GM23338 (cell line): ENCODE data around the gene OR52E2. TPM values are rescaled to one million over a fixed set of nuclear protein-coding genes. Genes with fewer than 3 reads are reported as not detected.

Experiments used
- ATAC-seq: fragments of 200-7000 bp; cut with Tn5 transposase; 3 replicates; pipeline ENCODE4 v1.9.1; 2020
- DNase-seq: peaks from one replicate; pipeline ENCODE4 v3.0.0-alpha.2; 2015; ENCODE audit warnings: low spot score
- H2AFZ ChIP-seq: fragments of 200-600 bp; sonication (generic); 2 replicates; pipeline ENCODE4 v1.8.0; 2016; ENCODE audit warnings: antibody characterized with exemption, mild to moderate bottlenecking, moderate library complexity
- H3F3A ChIP-seq: fragments of 200-600 bp; sonication (generic); replicated peaks from 2 replicates; pipeline ENCODE4 v1.8.0; 2017; ENCODE audit warnings: antibody characterized with exemption, mixed run types, low read depth
- H3K27ac ChIP-seq: fragments of 200-600 bp; sonication (generic); 2 replicates; pipeline ENCODE4 v1.6.1; 2016; ENCODE audit warnings: low read depth
- H3K27me3 ChIP-seq: fragments of 200-600 bp; sonication (generic); 2 replicates; pipeline ENCODE4 v1.8.0; 2016; ENCODE audit warnings: mild to moderate bottlenecking, mixed run types, moderate library complexity; ENCODE audit not compliant: insufficient read depth
- H3K36me3 ChIP-seq: fragments of 200-600 bp; sonication (generic); 2 replicates; pipeline ENCODE4 v1.8.0; 2016; ENCODE audit warnings: mild to moderate bottlenecking; ENCODE audit not compliant: insufficient read depth
- H3K4me1 ChIP-seq: fragments of 200-600 bp; sonication (generic); 2 replicates; pipeline ENCODE4 v1.8.0; 2016; ENCODE audit warnings: mild to moderate bottlenecking, moderate library complexity; ENCODE audit not compliant: insufficient read depth
- H3K4me2 ChIP-seq: fragments of 200-600 bp; sonication (generic); 2 replicates; pipeline ENCODE4 v1.7.1; 2017; ENCODE audit warnings: mixed run types
- H3K4me3 ChIP-seq: fragments of 200-600 bp; sonication (generic); 2 replicates; pipeline ENCODE4 v1.6.1; 2016; ENCODE audit warnings: mixed run types
- H3K79me2 ChIP-seq: fragments of 200-600 bp; sonication (generic); replicated peaks from 2 replicates; pipeline ENCODE4 v1.8.0; 2017; ENCODE audit warnings: mild to moderate bottlenecking; ENCODE audit not compliant: insufficient read depth
- H3K9me2 ChIP-seq: fragments of 200-600 bp; sonication (generic); 2 replicates; pipeline ENCODE4 v1.8.0; 2017; ENCODE audit not compliant: insufficient read depth
- H4K20me1 ChIP-seq: fragments of 200-600 bp; sonication (generic); replicated peaks from 2 replicates; pipeline ENCODE4 v1.8.0; 2017; ENCODE audit warnings: mild to moderate bottlenecking; ENCODE audit not compliant: insufficient read depth
- H3K27ac Mint-ChIP-seq: 2 replicates; pipeline ENCODE4 v1.8.0; 2020; ENCODE audit warnings: inconsistent platforms, mild to moderate bottlenecking, moderate library complexity, mixed read lengths
- H3K27me3 Mint-ChIP-seq: 3 replicates; pipeline ENCODE4 v1.8.0; 2022; ENCODE audit warnings: low read depth, mild to moderate bottlenecking, moderate library complexity, mixed read lengths, inconsistent platforms; ENCODE audit not compliant: insufficient read depth, poor library complexity
- H3K36me3 Mint-ChIP-seq: 3 replicates; pipeline ENCODE4 v1.8.0; 2021; ENCODE audit warnings: low read depth, mild to moderate bottlenecking, inconsistent platforms, moderate library complexity, mixed read lengths
- H3K4me1 Mint-ChIP-seq: 3 replicates; pipeline ENCODE4 v1.8.0; 2020; ENCODE audit warnings: mild to moderate bottlenecking, inconsistent platforms, mixed read lengths
- H3K4me3 Mint-ChIP-seq: 3 replicates; pipeline ENCODE4 v1.8.0; 2021; ENCODE audit warnings: moderate library complexity, mild to moderate bottlenecking, inconsistent platforms, mixed read lengths
- H3K9me3 Mint-ChIP-seq: 3 replicates; pipeline ENCODE4 v1.8.0; 2020; ENCODE audit warnings: moderate library complexity, mild to moderate bottlenecking, inconsistent platforms, mixed read lengths
- EZH2 ChIP-seq: fragments of 200-600 bp; sonication (generic); IDR thresholded peaks from one replicate; pipeline ENCODE4 v1.8.0; 2017; ENCODE audit warnings: antibody characterized with exemption, mild to moderate bottlenecking, low read depth; ENCODE audit not compliant: unreplicated experiment
- EZH2phosphoT487 ChIP-seq: fragments of 200-600 bp; sonication (generic); IDR thresholded peaks from one replicate; pipeline ENCODE4 v1.8.1; 2018; ENCODE audit warnings: antibody characterized with exemption; ENCODE audit not compliant: unreplicated experiment
- JUNB ChIP-seq: IDR thresholded peaks from one replicate; pipeline ENCODE4 v1.6.1; 2016; ENCODE audit warnings: antibody characterized with exemption; ENCODE audit not compliant: unreplicated experiment
- NANOG ChIP-seq: IDR thresholded peaks from 2 replicates; pipeline ENCODE4 v1.6.1; 2016; ENCODE audit warnings: antibody characterized with exemption, borderline replicate concordance
- POLR2AphosphoS5 ChIP-seq: IDR thresholded peaks from 2 replicates; pipeline ENCODE4 v1.6.1; 2016; ENCODE audit warnings: antibody characterized with exemption, low read depth
- STAT1 ChIP-seq: IDR thresholded peaks from one replicate; pipeline ENCODE4 v1.6.1; 2016; ENCODE audit warnings: antibody characterized with exemption; ENCODE audit not compliant: unreplicated experiment
- ZNF114 ChIP-seq: fragments of 250-450 bp; sonication (Bioruptor Pico); IDR thresholded peaks from 2 replicates; pipeline ENCODE4 v1.5.0; 2020; ENCODE audit warnings: mild to moderate bottlenecking, moderate library complexity
- ZNF331 ChIP-seq: fragments of 250-450 bp; sonication (Bioruptor Pico); IDR thresholded peaks from 2 replicates; pipeline ENCODE4 v1.5.0; 2020; ENCODE audit warnings: low read depth, mild to moderate bottlenecking, moderate library complexity
- polyA plus RNA-seq: library from polyadenylated mRNA; unstranded; fragments of >200 nt; fragmentation: Nextera tagmentation; extraction: Ambion mirVana; gene quantifications from 2 replicates; pipeline ENCODE4 v1.2.1, GENCODE V29; 2016
- total RNA-seq: library from RNA; depleted of rRNA; stranded (reverse); fragments of >200 nt; shearing (Covaris generic); gene quantifications from 2 replicates; pipeline ENCODE4 v1.2.3, GENCODE V29; 2014
- TF ChIP-seq, protein P1 (sequence below): IDR thresholded peaks from one replicate; pipeline ENCODE4 v1.6.1; 2018; ENCODE audit warnings: antibody characterized with exemption; ENCODE audit not compliant: unreplicated experiment
- TF ChIP-seq, protein P2 (sequence below): IDR thresholded peaks from 2 replicates; pipeline ENCODE4 v1.6.1; 2016; ENCODE audit warnings: antibody characterized with exemption
- TF ChIP-seq, protein P3 (sequence below): fragments of 250-450 bp; sonication (Bioruptor Pico); IDR thresholded peaks from 2 replicates; pipeline ENCODE4 v1.5.0; 2020; ENCODE audit warnings: mild to moderate bottlenecking, moderate library complexity

The OR52E2 gene
- total and polyA plus RNA-seq, 2 experiments from 2014 or later, result not detected

DNA sequence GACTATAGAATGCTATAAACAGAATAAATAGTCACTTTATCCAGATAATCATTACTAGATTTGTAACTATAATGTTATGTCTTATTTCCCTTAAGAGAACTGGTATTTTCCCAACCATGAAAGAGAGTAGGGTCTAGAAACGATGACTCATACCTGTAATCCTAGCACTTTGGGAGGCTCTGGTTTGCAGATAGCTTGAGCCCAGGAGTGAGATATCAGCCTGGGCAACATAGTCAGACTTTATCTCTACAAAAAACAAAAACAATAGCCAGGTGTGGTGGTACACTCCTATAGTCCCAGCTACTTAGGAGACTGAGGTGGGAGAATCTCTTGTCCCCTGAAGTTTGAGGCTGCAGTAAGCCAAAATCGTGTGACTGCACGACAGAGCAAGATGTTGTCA, 47.9 kb upstream of the OR52E2 start:
- DNase-seq (peak; percentile 3), ATAC-seq (no peak; the same call in 2 of the 3 replicates)
- H3K36me3 Mint-ChIP-seq, result no peaks in the 10 kb centered on the region
- no peaks in the 10 kb centered on the region for H3K9me3 Mint-ChIP-seq
- Histone ChIP-seq H3K4me1 (no peaks in the 10 kb centered on the region; the same call in 1 of the 2 replicates), H2AFZ (peak overlapping the region; percentile 25; the same call in 1 of the 2 replicates), H3F3A (no peaks in the 10 kb centered on the region), H3K36me3 (no peaks in the 10 kb centered on the region), H3K4me3 (no peak overlapping the region), H3K27me3 (no peaks in the 10 kb centered on the region), H3K79me2 (no peaks in the 10 kb centered on the region), H3K9me2 (peaks cover 3% of the 10 kb centered on the region; the same call in 1 of the 2 replicates), H4K20me1 (no peaks in the 10 kb centered on the region), H3K4me2 (no peak overlapping the region), H3K27ac (no peak overlapping the region)
- no peak overlapping the region for H3K4me3 Mint-ChIP-seq
- peak overlapping the region; percentile 22; the same call in 1 of the 2 replicates for H3K27ac Mint-ChIP-seq
- TF ChIP-seq, protein P1, sequence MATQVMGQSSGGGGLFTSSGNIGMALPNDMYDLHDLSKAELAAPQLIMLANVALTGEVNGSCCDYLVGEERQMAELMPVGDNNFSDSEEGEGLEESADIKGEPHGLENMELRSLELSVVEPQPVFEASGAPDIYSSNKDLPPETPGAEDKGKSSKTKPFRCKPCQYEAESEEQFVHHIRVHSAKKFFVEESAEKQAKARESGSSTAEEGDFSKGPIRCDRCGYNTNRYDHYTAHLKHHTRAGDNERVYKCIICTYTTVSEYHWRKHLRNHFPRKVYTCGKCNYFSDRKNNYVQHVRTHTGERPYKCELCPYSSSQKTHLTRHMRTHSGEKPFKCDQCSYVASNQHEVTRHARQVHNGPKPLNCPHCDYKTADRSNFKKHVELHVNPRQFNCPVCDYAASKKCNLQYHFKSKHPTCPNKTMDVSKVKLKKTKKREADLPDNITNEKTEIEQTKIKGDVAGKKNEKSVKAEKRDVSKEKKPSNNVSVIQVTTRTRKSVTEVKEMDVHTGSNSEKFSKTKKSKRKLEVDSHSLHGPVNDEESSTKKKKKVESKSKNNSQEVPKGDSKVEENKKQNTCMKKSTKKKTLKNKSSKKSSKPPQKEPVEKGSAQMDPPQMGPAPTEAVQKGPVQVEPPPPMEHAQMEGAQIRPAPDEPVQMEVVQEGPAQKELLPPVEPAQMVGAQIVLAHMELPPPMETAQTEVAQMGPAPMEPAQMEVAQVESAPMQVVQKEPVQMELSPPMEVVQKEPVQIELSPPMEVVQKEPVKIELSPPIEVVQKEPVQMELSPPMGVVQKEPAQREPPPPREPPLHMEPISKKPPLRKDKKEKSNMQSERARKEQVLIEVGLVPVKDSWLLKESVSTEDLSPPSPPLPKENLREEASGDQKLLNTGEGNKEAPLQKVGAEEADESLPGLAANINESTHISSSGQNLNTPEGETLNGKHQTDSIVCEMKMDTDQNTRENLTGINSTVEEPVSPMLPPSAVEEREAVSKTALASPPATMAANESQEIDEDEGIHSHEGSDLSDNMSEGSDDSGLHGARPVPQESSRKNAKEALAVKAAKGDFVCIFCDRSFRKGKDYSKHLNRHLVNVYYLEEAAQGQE, result no peak
- TF ChIP-seq ZNF114, result no peak
- no peak for TF ChIP-seq JUNB
- no peaks in the 10 kb centered on the region for H3K27me3 Mint-ChIP-seq
- peaks cover 1% of the 10 kb centered on the region; the same call in 2 of the 3 replicates for H3K4me1 Mint-ChIP-seq

DNA sequence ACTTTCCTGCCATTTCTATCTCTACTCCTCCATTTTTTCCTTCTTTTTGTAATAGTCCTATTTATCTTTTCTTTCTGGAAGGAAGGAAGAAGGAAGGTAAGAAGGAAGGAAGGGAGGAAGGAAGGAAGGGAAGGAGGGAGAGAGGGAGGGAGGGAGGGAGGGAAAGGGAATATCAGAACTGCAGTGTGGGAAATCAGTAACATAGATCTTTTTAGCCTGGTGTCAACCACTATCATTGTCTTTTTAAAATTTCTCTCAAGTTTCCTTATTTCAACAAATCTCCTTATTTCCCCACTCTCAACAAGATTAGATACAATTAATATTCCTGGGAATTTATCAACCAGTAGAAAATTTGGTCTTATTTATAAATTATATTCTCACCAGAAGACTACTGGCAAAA, 43.6 kb upstream of the OR52E2 start:
- Histone ChIP-seq H3K9me2 (peaks cover 3% of the 10 kb centered on the region; the same call in 1 of the 2 replicates), H2AFZ (no peak overlapping the region), H3K4me3 (no peak overlapping the region), H3K4me1 (no peaks in the 10 kb centered on the region; the same call in 1 of the 2 replicates), H3F3A (no peaks in the 10 kb centered on the region), H4K20me1 (no peaks in the 10 kb centered on the region), H3K79me2 (no peaks in the 10 kb centered on the region), H3K36me3 (no peaks in the 10 kb centered on the region), H3K27me3 (no peaks in the 10 kb centered on the region), H3K27ac (no peak overlapping the region), H3K4me2 (no peak overlapping the region)
- DNase-seq (no peak), ATAC-seq (no peak)
- H3K27ac Mint-ChIP-seq, result no peak overlapping the region
- H3K9me3 Mint-ChIP-seq, result no peaks in the 10 kb centered on the region
- H3K27me3 Mint-ChIP-seq, result no peaks in the 10 kb centered on the region
- no peaks in the 10 kb centered on the region for H3K36me3 Mint-ChIP-seq
- H3K4me1 Mint-ChIP-seq, result peaks cover 4% of the 10 kb centered on the region; the same call in 2 of the 3 replicates
- no peak overlapping the region for H3K4me3 Mint-ChIP-seq
- TF ChIP-seq POLR2AphosphoS5 (no peak), ZNF114 (no peak), ZNF331 (no peak), EZH2 (no peak), NANOG (no peak), STAT1 (no peak), EZH2phosphoT487 (no peak)
- TF ChIP-seq, protein P2, sequence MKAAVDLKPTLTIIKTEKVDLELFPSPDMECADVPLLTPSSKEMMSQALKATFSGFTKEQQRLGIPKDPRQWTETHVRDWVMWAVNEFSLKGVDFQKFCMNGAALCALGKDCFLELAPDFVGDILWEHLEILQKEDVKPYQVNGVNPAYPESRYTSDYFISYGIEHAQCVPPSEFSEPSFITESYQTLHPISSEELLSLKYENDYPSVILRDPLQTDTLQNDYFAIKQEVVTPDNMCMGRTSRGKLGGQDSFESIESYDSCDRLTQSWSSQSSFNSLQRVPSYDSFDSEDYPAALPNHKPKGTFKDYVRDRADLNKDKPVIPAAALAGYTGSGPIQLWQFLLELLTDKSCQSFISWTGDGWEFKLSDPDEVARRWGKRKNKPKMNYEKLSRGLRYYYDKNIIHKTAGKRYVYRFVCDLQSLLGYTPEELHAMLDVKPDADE, result no peak
- TF ChIP-seq, protein P3, sequence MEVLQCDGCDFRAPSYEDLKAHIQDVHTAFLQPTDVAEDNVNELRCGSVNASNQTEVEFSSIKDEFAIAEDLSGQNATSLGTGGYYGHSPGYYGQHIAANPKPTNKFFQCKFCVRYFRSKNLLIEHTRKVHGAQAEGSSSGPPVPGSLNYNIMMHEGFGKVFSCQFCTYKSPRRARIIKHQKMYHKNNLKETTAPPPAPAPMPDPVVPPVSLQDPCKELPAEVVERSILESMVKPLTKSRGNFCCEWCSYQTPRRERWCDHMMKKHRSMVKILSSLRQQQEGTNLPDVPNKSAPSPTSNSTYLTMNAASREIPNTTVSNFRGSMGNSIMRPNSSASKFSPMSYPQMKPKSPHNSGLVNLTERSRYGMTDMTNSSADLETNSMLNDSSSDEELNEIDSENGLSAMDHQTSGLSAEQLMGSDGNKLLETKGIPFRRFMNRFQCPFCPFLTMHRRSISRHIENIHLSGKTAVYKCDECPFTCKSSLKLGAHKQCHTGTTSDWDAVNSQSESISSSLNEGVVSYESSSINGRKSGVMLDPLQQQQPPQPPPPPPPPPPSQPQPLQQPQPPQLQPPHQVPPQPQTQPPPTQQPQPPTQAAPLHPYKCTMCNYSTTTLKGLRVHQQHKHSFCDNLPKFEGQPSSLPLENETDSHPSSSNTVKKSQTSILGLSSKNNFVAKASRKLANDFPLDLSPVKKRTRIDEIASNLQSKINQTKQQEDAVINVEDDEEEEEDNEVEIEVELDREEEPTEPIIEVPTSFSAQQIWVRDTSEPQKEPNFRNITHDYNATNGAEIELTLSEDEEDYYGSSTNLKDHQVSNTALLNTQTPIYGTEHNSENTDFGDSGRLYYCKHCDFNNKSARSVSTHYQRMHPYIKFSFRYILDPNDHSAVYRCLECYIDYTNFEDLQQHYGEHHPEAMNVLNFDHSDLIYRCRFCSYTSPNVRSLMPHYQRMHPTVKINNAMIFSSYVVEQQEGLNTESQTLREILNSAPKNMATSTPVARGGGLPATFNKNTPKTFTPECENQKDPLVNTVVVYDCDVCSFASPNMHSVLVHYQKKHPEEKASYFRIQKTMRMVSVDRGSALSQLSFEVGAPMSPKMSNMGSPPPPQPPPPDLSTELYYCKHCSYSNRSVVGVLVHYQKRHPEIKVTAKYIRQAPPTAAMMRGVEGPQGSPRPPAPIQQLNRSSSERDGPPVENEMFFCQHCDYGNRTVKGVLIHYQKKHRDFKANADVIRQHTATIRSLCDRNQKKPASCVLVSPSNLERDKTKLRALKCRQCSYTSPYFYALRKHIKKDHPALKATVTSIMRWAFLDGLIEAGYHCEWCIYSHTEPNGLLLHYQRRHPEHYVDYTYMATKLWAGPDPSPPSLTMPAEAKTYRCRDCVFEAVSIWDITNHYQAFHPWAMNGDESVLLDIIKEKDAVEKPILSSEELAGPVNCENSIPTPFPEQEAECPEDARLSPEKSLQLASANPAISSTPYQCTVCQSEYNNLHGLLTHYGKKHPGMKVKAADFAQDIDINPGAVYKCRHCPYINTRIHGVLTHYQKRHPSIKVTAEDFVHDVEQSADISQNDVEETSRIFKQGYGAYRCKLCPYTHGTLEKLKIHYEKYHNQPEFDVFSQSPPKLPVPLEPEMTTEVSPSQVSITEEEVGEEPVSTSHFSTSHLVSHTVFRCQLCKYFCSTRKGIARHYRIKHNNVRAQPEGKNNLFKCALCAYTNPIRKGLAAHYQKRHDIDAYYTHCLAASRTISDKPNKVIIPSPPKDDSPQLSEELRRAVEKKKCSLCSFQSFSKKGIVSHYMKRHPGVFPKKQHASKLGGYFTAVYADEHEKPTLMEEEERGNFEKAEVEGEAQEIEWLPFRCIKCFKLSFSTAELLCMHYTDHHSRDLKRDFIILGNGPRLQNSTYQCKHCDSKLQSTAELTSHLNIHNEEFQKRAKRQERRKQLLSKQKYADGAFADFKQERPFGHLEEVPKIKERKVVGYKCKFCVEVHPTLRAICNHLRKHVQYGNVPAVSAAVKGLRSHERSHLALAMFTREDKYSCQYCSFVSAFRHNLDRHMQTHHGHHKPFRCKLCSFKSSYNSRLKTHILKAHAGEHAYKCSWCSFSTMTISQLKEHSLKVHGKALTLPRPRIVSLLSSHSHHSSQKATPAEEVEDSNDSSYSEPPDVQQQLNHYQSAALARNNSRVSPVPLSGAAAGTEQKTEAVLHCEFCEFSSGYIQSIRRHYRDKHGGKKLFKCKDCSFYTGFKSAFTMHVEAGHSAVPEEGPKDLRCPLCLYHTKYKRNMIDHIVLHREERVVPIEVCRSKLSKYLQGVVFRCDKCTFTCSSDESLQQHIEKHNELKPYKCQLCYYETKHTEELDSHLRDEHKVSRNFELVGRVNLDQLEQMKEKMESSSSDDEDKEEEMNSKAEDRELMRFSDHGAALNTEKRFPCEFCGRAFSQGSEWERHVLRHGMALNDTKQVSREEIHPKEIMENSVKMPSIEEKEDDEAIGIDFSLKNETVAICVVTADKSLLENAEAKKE (CRISPR knock-in tag), result no peak
